HG03457 (cell line): ENCODE measurements around the gene XNDC1N.
A peak's percentile ranks its signal among the peaks of the same experiment; 100 is the strongest.

Source experiments
- ATAC-seq: cut with Tn5 transposase; IDR thresholded peaks from one replicate; pipeline ENCODE4 v1.9.1; 2021; ENCODE audit warnings: moderate number of reproducible peaks; ENCODE audit not compliant: unreplicated experiment

XNDC1N gene

DNA sequence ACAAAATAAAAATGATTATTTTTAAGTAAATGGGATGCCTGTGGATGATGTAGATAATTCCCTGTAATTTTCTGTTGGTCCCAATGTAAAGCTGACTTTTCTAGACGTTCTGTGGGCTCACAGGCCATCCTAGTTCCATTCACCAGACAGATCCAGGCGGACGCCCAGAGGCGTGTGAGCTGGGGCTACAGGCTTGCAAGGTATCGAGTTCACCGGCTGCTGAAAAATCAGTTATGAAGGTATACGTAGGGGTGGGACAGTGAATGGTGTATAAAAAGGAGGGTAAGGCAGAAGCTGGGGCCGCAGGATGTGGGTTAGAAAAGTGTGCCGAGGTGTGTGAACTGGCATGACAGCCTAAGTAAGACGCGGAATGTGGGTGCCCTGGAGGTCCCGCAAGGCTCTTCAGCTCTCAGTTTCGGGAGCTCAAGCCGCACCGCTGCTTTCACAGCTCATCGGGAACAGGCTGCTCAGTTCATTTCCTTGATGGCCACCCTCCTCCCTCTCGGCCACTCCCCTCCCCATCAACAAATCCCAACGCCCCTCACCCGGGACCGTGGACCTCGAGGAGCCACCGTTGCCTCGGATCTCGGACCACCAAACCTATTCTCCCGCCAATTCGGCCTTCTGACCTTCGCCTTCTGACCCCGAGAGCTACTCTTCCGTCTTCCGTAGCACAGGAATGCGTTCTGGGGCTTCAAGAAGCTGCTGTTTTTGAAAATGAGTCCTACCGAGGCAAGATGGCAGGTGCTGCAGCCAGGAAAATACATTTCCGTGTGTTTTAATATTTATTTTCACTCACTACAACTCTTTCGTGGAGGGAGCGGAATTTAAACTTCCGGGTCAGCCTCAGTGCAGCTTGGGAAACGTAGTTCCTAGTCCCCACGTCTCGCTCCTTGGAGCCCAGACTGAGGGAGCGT is at the start of gene XNDC1N:
XNDC1N (minus strand) TSS at position 775 of the 917 bp plus-strand sequence. CDS start 5,241 bp downstream, outside the sequence.
- peak; percentile 49 for ATAC-seq

- ATAC-seq = no peak
These were observed 49.5 kb upstream of the XNDC1N start for GRCh38 chr11:71977743-71978418.

- no peak for ATAC-seq
These were observed 48.7 kb upstream of the XNDC1N start for GRCh38 chr11:71977090-71977489.

DNA sequence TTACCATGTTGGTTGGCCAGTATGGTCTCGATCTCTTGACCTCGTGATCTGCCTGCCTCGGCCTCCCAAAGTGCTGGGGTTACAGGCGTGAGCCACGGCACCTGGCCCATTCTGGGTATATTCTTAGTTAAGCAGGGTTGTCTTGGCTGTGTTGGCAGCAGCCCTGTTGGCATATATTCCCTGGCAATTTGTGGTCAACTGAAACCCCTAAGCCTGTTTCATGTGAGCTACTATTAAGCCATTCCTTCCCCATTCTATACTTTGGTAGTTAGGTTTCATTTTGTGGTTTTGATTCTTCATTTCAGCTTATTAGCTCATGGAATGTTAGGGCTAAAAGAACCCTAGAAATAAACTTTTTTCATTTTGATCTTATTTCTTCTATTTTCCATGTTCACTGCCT is 48.2 kb upstream of the XNDC1N start:
- ATAC-seq = no peak

- ATAC-seq = no peak
These were observed 43.3 kb upstream of the XNDC1N start for GRCh38 chr11:71971680-71972079.

- no peak for ATAC-seq
These were observed 36.2 kb upstream of the XNDC1N start for GRCh38 chr11:71964641-71965040.

DNA sequence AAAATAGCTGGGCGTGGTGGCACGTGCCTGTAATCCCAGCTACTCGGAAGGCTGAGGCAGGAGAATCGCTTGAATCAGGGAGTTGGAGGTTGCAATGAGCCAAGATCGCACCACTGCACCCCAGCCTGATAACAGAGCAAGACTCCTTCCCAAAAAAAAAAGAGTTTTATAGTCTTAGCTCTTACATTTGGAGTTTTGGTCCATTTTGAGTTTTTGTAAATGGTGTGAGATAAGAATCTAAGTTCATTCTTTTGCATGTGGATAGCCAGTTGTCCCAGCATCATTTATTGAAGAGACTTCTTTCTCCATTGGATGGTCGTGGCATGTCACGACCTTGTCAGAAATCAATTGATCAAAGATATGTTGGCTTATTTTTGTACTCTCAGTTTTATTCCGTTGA is 35.1 kb upstream of the XNDC1N start:
- no peak for ATAC-seq

GRCh38 chr11:71962428-71963038 is 34.1 kb upstream of the XNDC1N start:
- peak; percentile 52 for ATAC-seq

DNA sequence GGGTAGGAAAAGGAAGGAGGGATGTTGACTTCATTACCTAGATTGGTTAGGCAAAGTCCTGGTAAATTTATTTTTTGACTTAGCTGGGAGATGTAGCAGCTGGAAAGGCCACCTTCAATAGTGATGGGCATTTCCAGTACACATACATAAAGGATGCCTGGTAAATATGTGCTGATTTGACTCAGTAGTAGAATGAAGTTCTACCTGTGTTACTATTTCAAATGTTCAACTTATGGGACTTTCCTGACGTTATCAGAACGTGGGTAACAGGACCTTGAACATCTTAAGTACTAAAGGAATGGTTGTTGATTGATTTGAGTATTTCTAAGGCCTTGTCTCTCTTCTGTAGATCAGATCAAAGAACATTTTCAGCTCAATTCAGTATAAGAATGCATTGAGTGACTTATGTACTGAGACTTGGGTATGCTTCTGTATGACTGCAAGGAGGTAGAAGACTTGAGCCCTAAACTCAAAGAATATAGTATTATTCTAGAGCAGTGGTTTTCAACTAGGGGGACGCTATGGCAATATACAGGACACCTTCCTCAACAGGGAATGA is 27.6 kb upstream of the XNDC1N start:
- no peak for ATAC-seq

GRCh38 chr11:71951741-71952310 is 23.4 kb upstream of the XNDC1N start:
- no peak for ATAC-seq

DNA sequence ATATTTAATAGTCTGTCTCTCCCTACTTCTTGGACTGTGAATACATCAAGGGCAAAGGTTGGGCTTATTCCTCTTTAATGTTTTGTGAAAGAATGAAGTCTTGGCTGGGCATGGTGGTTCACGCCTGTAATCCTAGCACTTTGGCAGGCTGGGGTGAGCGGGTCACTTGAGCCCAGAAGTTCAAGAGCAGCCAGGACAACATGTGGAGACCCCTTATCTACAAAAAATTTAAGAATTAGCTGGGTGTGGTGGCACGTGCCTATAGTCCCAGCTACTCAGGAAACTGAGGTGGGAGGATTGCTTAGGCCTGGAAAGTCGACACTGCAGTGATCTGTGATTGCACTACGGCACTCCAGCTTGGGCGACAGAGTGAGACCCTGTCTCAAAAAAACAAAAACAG is 20.6 kb upstream of the XNDC1N start:
- ATAC-seq = no peak

- ATAC-seq = no peak
These were observed 20.1 kb upstream of the XNDC1N start for GRCh38 chr11:71948314-71949027.

- no peak for ATAC-seq
These were observed 19.1 kb upstream of the XNDC1N start for GRCh38 chr11:71947498-71947897.

DNA sequence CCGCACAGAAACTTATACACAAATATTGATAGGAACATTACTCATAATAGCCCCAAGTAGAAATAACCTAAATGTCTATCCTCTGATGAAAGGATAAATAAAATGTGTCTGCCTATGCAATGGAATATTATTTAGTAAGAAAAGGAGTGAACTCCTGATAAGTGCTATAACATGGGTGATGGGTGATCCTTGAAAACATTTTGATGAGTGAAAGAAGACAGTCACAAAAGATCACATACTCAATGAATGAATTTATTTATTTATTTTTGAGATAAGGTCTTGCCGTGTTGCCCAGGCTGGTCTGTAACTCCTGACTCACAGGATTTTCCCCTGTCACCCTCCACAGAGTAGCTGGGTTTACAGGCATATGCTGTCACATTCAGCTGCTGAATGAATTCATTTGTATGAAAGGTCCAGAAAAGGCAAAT is 17.8 kb upstream of the XNDC1N start:
- no peak for ATAC-seq

- ATAC-seq = no peak
These were observed 12.3 kb upstream of the XNDC1N start for GRCh38 chr11:71940561-71941219.

GRCh38 chr11:71937826-71938225 is 9.4 kb upstream of the XNDC1N start:
- ATAC-seq = no peak

DNA sequence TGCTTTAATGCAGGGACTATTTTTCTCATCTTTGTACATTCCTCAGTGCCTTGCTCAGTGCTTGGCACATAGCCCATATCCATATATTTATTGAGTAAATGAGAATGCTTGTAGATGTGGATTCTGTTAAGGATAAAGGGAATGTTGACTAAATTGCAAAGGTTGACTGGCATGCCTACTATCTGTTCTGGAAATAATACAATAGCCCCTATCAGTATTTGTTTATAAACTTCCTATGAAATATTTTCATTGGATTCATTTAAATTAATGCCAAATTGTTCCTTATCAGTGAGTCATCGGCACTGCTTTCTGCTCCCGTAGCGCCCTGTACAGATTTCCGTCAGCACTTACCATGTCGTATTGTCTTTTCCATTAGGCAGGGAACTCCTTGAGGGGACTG is 8.4 kb upstream of the XNDC1N start:
- ATAC-seq = no peak

GRCh38 chr11:71935338-71935925 is 7.0 kb upstream of the XNDC1N start:
- ATAC-seq = no peak

DNA sequence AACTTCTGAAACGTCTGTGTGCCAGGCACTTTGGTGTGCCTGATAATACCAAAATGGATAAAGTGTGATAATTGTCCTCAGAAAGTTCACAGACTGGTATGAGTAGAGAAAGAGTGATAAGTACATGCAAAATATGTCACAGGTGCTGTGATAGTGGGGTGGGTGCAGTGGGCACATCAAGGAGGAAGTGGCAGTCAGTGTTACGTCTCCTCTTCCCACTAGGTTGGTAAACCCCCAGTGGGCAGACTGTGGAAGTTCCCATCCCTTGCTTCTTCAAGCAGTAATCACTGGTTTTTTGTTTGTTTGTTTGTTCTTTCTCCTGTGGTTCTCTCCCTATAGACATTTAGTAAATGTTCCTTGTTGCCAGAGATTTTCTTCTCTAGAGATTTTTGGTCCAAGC is 5.8 kb upstream of the XNDC1N start:
- ATAC-seq = no peak
